Mucosa of rectum (tissue), 2 donors: Measurements from ENCODE around the gene VDR.
A peak's percentile ranks its signal among the peaks of the same experiment; 100 is the strongest.

Experiments used
- H3K27ac ChIP-seq, 2 donors: one replicate each; pipeline ENCODE4 v1.7.0; 2013; ENCODE audit warnings: inconsistent platforms in 2 of 2, low read depth in 2 of 2, low read length in 2 of 2
- H3K27me3 ChIP-seq, 2 donors: one replicate each; pipeline ENCODE4 v1.7.0; 2013; ENCODE audit warnings: low read length in 2 of 2; ENCODE audit not compliant: control insufficient read depth in 2 of 2, insufficient read depth in 2 of 2
- H3K36me3 ChIP-seq, 2 donors: one replicate each; pipeline ENCODE4 v1.7.0; 2013; ENCODE audit warnings: low read length in 2 of 2; ENCODE audit not compliant: control insufficient read depth in 2 of 2, insufficient read depth in 2 of 2
- H3K4me1 ChIP-seq, 2 donors: one replicate each; pipeline ENCODE4 v1.7.0; 2013; ENCODE audit warnings: low read length in 2 of 2, mild to moderate bottlenecking in 1 of 2; ENCODE audit not compliant: control insufficient read depth in 2 of 2, insufficient read depth in 2 of 2
- H3K4me3 ChIP-seq, 2 donors: one replicate each; pipeline ENCODE4 v1.7.0; 2013; ENCODE audit warnings: low read length in 2 of 2
- H3K9ac ChIP-seq, 2 donors: one replicate each; pipeline ENCODE4 v1.7.0; 2013; ENCODE audit warnings: low read length in 2 of 2, low read depth in 1 of 2, mild to moderate bottlenecking in 1 of 2
- H3K9me3 ChIP-seq, 2 donors: one replicate each; pipeline ENCODE4 v1.7.0; 2013; ENCODE audit warnings: low read length in 2 of 2; ENCODE audit not compliant: control insufficient read depth in 2 of 2
- donor health status: healthy.
- donor health status: Normal muscosa, but diverticular disease.

Gene VDR

GRCh38 chr12:47931187-47931586 is 26.4 kb upstream of the VDR start:
- no peak overlapping the region for H3K9ac ChIP-seq
- no peaks in the 10 kb centered on the region for H3K4me1 ChIP-seq
- H3K9me3 ChIP-seq = no peaks in the 10 kb centered on the region
- no peaks in the 10 kb centered on the region for H3K27me3 ChIP-seq
- H3K36me3 ChIP-seq = no peaks in the 10 kb centered on the region
- no peak overlapping the region for H3K27ac ChIP-seq
- no peak overlapping the region for H3K4me3 ChIP-seq

GRCh38 chr12:47930634-47931033 is 25.8 kb upstream of the VDR start:
- H3K4me1 ChIP-seq = no peaks in the 10 kb centered on the region
- H3K9ac ChIP-seq = no peak overlapping the region
- no peaks in the 10 kb centered on the region for H3K36me3 ChIP-seq
- H3K4me3 ChIP-seq = no peak overlapping the region
- H3K9me3 ChIP-seq = no peaks in the 10 kb centered on the region
- H3K27ac ChIP-seq = no peak overlapping the region
- no peaks in the 10 kb centered on the region for H3K27me3 ChIP-seq

DNA sequence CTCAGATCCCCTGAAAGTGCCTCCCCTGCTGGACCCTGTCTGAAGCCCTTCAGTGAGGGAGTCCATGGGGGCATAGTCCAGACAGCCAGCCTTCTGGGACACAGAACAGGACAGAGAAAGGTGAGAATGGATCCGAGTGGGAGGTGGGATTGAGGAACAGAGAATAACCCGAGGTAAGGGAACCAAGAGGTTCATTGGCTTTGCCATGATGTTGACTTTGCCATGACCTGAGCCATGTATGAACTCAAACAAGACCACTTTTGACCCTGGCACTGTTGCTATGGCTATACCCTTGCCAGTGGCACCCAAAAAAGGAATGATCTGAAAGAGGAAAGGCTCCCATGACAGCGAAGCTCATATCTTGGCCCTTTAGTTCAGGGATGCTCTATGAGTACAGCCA is 22.6 kb upstream of the VDR start:
- Histone ChIP-seq H3K9me3 (no peaks in the 10 kb centered on the region), H3K27me3 (no peaks in the 10 kb centered on the region), H3K27ac (no peak overlapping the region), H3K36me3 (no peaks in the 10 kb centered on the region), H3K9ac (no peak overlapping the region), H3K4me3 (no peak overlapping the region), H3K4me1 (no peaks in the 10 kb centered on the region)

DNA sequence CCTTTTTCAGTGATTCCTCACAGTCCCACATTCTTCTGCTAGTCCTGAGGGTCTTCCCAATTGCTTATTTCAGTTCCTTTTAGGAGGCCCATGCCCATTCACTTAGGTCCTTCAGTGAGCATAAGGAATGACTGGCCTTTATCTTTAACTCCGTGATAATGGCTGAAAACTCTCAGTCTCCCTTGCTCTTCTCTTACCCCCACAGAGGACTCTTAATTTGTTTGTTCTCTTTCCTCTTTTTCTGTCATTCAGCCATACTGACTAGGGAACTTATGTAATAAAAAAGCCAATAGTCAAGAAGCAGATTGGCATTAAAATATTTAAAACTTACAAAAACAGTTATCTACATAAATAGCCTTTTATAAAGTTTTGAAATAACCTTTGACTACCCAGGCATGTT is 17.1 kb upstream of the VDR start:
- Histone ChIP-seq H3K9me3 (no peaks in the 10 kb centered on the region), H3K27me3 (no peaks in the 10 kb centered on the region), H3K36me3 (no peaks in the 10 kb centered on the region), H3K9ac (no peak overlapping the region), H3K4me1 (no peaks in the 10 kb centered on the region), H3K4me3 (no peak overlapping the region), H3K27ac (no peak overlapping the region)

GRCh38 chr12:47920913-47921312 is 16.1 kb upstream of the VDR start:
- no peaks in the 10 kb centered on the region for H3K36me3 ChIP-seq
- H3K9ac ChIP-seq = no peak overlapping the region
- H3K4me1 ChIP-seq = no peaks in the 10 kb centered on the region
- no peaks in the 10 kb centered on the region for H3K9me3 ChIP-seq
- no peaks in the 10 kb centered on the region for H3K27me3 ChIP-seq
- no peak overlapping the region for H3K27ac ChIP-seq
- no peak overlapping the region for H3K4me3 ChIP-seq

DNA sequence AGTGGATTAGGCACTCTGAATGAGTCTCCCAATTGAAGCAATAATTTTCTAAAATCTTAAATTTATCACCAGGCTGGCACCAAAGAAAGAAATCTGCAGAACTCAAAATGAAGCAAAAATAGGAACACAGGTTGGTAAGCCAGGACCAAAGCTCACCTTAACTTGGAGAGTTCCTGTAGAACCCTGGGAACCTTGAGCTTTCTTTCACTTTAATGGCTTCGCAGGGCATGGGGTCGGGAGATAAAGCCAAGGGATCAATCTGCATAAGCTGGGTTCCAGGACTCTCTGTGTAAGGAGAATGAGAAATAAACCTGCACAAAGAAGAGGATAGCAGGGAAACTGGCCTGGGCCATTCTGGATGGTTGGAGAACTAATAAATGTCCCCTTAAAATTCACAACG is 8.3 kb upstream of the VDR start:
- no peaks in the 10 kb centered on the region for H3K9me3 ChIP-seq
- H3K27me3 ChIP-seq = no peaks in the 10 kb centered on the region
- peak overlapping the region; percentile 79 for H3K27ac ChIP-seq
- no peak overlapping the region for H3K9ac ChIP-seq
- no peaks in the 10 kb centered on the region for H3K36me3 ChIP-seq
- peaks cover 11 to 44% of the 10 kb centered on the region in 2 donors for H3K4me1 ChIP-seq
- H3K4me3 ChIP-seq = no peak overlapping the region

GRCh38 chr12:47912556-47912955 is 7.8 kb upstream of the VDR start:
- Histone ChIP-seq H3K36me3 (no peaks in the 10 kb centered on the region), H3K4me3 (peak overlapping the region in 1 of 2 donors; percentile 42), H3K27ac (peak overlapping the region; percentile 79), H3K9ac (peak overlapping the region in 1 of 2 donors; percentile 20), H3K4me1 (peaks cover 15 to 50% of the 10 kb centered on the region in 2 donors), H3K27me3 (no peaks in the 10 kb centered on the region), H3K9me3 (no peaks in the 10 kb centered on the region)

GRCh38 chr12:47910981-47911380 is 6.2 kb upstream of the VDR start:
- H3K27ac ChIP-seq = no peak overlapping the region
- H3K4me3 ChIP-seq = no peak overlapping the region
- H3K27me3 ChIP-seq = no peaks in the 10 kb centered on the region
- no peaks in the 10 kb centered on the region for H3K9me3 ChIP-seq
- peaks cover 17 to 59% of the 10 kb centered on the region in 2 donors for H3K4me1 ChIP-seq
- no peaks in the 10 kb centered on the region for H3K36me3 ChIP-seq
- no peak overlapping the region for H3K9ac ChIP-seq

DNA sequence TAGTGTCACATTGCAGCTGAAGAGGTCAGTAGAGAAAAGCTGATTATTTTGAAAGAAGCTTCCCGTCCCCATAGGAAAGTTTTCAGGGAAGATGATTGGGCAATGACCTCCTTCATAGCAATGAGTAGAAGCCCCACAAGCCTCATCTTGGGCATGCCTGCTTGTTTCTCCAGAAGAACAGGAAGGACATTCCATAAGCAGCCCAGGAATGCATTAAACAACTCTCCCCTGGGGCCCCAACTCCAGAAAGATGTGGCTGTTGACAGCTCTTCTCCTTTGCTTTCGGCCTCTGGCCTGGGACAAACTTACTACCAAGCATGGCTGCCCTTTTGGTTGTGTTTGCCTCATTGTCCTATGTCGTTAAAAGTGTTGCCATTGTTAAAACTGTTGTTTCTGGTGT is 5.7 kb upstream of the VDR start:
- no peaks in the 10 kb centered on the region for H3K27me3 ChIP-seq

GRCh38 chr12:47909839-47910465 is 5.2 kb upstream of the VDR start:
- Histone ChIP-seq H3K9ac (no peak overlapping the region), H3K9me3 (no peaks in the 10 kb centered on the region), H3K4me3 (no peak overlapping the region), H3K4me1 (peaks cover 17 to 69% of the 10 kb centered on the region in 2 donors), H3K36me3 (no peaks in the 10 kb centered on the region), H3K27me3 (no peaks in the 10 kb centered on the region), H3K27ac (no peak overlapping the region)

More for the DNA sequence above, 5.7 kb upstream of the VDR start:
- H3K9me3 ChIP-seq = no peaks in the 10 kb centered on the region
- H3K4me3 ChIP-seq = no peak overlapping the region
- no peak overlapping the region for H3K9ac ChIP-seq
- H3K36me3 ChIP-seq = no peaks in the 10 kb centered on the region
- no peak overlapping the region for H3K27ac ChIP-seq
- peaks cover 17 to 64% of the 10 kb centered on the region in 2 donors for H3K4me1 ChIP-seq
